HG02588 (cell line): Measurements from ENCODE around the gene TSPEAR.
"Not testable (repeated sequence)": the region's sequence is repeated elsewhere in the genome, so short reads cannot be mapped to it uniquely, and the experiment has no call there.

Experiments
- ATAC-seq: cut with Tn5 transposase; IDR thresholded peaks from one replicate; pipeline ENCODE4 v1.9.1; 2021; ENCODE audit warnings: mild to moderate bottlenecking, moderate library complexity; ENCODE audit not compliant: unreplicated experiment

TSPEAR gene

DNA sequence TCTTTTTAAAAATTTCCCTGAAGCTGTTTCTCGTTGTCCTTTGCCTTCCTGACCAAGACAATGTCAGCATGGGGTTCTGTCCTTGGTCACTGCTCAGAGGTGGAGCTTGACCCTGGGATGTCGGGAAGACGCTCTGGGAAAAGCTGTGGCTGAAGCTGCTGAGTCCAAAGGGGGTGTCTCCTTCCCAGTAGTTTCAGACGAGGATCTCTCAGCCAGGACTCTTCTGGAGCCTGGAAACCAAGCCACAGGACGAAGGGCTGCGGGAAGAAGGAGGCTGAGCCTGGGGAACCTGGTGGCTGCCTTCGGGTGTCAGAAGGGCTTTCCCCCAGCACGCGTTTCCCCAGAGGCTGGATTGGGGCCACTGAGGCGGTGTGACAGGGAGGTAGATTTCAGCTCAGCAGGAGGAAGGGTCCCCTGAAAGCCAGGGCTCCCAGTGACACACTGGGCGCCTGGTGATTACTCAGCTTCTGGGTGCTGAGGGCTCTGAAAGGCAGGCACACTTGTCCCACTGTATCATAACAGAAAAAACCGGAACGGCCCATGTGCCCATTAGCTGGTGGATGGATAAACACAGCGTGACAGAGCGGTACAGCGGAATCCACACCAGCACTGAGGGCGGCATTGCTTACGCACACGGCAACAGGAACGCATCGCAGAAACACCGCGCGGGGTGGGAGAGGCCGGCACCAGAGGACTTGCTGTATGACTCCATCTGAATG, 24.4 kb downstream of the TSPEAR start:
- ATAC-seq: no peak

- ATAC-seq: no peak
Observed at GRCh38 chr21:44686000-44686781, 25.2 kb downstream of the TSPEAR start.

DNA sequence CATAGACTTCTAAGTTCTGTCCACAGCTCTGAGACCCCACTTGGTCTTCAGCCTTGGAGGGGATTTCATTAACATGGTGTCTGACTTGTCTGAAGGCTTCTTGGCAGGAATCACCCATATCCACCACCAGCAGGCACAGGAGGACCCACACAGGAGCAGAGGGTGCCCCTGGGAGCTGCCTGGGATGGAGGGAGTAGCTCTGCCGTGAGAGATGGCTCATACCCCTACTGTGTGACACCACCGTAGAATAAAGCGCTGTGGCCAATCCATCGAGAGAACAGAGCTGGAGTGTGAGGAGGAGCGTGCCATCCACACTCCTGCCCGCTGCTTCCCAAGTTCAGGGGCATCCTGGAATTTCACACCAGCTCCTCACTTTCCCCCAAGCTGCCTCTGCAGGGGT, 26.3 kb downstream of the TSPEAR start:
- ATAC-seq: not testable (repeated sequence)

DNA sequence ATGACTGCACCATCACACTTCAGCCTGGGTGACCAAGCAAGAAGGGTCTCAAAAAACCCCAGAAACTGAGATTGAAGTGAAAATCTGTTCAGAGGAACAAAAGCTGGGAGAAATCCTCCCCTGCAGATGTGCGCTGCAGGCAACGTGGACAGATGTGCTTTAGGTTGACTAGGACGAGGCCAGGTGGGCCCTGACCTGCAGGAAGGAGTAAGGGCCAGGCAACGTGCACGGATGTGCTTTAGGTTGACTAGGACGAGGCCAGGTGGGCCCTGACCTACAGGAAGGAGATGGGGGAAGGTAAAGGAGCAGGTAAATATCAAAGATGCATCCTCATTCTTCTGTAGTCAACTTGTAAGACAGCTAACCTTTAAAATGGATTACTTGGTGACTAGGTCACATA, 26.9 kb downstream of the TSPEAR start:
- no peak for ATAC-seq

GRCh38 chr21:44684077-44684476, 27.3 kb downstream of the TSPEAR start:
- ATAC-seq: no peak

DNA sequence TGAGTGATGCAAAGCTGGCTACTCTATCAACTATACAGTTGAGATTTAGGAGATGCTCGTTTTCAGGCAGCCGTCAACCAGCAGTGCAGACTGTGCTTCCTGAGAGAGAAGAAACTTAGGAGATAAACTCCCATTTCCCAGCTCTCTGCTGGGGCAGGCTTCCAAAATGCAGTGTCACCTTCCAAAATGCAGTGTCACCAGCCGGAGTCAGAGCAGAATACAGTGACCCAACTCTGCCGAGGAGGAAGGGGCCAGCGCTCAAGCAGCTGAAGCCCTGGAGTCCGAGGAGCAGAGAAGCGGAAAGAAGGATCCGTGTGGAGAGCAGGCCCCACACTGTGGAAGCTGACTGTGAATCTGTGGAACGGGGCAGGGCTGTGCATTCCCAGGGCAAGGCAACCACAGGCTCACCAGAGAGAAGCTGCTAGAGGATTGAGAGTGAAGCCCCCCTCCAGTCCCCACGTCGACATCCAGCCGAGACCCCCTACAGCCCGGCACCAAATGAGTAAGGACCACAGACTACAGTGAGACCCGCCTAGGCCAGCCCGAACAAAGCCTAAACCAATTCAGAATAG, 28.7 kb downstream of the TSPEAR start:
- no peak for ATAC-seq

DNA sequence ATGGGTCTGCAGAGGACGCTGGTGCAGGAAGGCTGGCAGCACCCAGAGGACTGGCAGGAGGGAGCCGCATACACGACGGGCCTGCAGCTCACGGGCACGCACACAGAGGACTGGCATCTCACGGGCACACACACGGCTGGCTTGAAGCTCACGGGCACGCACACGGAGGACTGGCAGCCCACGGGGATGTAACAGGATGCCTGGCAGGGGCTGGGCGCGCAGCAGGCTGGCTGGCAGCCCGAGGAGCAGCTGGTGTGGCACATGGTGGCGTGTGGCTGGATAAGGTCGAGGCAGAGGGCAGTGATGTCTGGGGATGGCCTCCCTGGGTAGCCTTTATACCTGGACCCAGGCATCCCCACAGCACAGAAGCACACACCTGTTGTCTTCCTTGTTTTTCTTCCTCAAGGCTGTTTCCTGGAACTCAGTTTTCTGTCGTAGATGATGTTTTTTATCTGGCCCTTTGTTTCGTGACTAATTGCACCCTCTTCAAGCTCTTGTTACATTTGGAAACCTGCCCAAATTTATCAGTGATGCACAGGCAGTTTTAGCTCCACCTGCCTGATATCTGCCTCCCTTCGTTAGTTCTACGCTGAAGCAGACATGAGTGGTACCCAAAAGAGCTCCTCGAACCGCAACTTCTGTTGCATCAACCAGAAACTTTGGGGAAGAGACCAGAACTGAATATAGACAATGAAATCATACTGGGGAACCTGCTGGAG, 29.4 kb downstream of the TSPEAR start, which contains the start of gene KRTAP12-1:
KRTAP12-1 (minus strand) TSS at position 303 of the 719 bp plus-strand sequence; CDS start at position 263, 40 bp downstream.
- no peak for ATAC-seq

DNA sequence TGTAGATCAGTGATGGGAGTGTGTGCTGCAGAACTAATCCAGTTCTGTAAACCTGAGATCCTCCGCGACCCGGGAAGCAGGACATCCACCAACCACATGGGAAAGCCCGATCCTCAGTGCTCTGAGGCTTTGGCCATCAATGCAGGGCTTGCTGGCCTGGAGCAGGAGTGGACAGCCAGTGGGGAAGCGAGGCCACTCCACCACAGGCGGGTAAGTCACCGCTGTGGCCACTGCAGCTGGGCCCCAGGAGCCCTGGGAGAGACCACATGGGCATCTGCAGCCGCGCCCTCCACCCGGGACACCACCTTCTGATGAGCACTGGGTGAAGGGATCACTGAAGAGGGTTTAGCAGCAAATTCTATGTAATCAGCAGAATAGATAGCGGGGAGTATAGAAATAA, 30.2 kb downstream of the TSPEAR start:
- no peak for ATAC-seq

DNA sequence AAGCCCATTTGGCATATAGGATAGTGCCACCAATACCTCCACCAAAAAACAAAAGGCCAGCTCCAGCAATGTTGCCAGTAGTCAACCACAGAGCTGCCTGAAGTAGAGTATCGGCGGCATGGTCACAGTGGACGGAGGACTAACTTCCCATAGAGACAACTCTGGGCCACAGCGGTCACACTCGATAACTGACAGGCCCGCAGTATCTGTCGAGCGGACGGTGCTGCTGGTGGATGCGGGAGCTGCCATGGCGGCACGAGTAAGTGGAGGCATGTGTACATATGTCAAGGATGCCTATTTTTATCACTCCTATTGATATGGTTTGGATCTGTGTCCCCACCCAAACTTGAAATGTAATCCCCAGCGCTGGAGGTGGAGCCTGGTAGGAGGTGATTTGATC, 33.5 kb downstream of the TSPEAR start:
- no peak for ATAC-seq

DNA sequence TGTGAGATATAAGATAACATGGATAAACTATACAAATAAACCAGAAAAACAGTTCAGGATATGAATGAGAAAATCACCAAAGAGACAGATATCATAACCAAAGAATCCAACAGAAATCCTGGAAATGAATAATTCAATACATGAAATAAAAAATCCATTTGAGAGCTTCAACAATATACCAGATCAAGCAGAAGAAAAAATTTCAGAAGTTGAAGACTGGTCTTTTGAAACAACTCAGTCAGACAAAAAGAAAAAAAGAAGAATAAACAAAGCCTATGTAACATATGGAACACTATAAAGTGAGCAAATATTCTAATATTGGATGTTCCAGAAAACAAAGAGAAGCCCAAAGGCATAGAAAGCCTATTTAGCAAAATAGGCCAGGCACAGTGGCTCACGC, 39.5 kb downstream of the TSPEAR start:
- no peak for ATAC-seq

- ATAC-seq: no peak
Observed at GRCh38 chr21:44670642-44671432, 40.5 kb downstream of the TSPEAR start.

DNA sequence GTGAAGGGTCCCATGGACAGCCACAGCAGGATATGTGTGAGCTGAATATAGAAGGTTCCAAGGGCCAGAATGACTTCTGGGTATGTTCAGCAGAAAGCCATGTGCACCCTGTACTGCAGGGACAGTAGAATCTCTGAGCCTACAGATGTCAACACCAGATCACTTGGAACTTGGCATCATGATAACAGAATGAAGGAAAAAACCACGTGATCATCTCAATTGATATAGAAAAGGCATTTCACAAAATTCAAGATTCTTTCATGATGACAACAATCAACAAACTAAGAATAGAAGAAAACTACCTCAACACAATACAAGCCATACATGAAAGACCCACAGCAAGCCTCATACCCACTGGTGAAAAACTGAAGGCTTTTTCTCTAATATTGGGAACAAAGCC, 43.8 kb downstream of the TSPEAR start:
- no peak for ATAC-seq

DNA sequence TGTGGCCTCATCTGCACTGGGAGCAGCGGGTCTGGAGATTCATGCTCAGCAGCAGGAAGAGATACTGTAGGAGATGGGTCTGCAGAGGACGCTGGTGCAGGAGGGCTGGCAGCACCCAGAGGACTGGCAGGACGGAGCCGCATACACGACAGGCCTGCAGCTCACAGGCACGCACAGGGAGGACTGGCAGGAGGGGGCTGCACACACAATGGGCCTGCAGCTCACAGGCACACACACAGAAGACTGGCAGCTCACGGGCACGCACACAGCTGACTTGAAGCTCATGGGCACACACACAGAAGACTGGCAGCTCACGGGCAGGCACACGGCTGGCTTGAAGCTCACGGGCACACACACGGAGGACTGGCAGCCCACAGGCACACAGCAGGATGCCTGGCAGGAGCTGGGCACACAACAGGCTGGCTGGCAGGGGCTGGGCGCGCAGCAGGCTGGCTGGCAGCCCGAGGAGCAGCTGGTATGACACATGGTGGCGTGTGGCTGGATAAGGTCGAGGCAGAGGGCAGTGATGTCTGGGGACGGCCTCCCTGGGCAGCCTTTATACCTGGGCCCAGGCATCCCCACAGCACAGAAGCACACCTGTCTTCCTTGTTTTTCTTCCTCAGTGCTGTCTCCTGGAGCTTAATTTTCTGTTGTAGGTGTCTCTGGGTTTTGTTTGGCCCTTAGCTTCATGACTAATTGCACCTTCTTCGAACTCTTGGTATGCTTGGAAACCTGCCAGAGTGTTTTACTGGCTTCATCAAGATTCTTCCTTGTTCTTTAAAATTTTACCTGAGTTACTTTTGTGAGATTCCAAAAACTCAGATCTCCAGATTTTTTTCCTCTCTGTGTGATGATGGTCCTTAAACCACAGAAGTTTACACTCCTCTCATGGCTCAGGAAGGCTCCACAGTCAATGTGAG, 44.7 kb downstream of the TSPEAR start, which contains the start of gene KRTAP12-2:
KRTAP12-2 (minus strand) TSS at position 527 of the 920 bp plus-strand sequence; CDS start at position 486, 41 bp downstream.
- no peak for ATAC-seq

GRCh38 chr21:44664691-44665090, 46.7 kb downstream of the TSPEAR start:
- no peak for ATAC-seq

DNA sequence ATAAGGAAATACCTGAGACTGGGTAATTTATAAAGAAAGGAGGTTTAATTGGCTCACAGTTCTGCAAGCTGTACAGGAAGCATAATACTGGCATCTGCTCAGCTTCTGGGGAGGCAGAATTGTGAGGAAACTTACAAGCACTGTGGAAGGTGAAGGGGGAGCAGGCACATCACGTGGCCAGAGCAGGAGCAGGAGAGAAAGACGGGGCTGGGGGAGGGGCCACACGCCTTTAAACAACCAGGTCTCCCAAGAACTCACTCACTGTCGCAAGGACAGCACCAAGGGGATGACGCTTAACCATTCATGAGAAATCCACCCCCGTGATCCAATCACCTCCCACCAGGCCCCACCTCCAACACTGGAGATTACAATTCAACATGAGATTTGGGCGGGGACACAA, 49.8 kb downstream of the TSPEAR start:
- not testable (repeated sequence) for ATAC-seq

- ATAC-seq: no peak
Observed at GRCh38 chr21:44658913-44659595, 52.3 kb downstream of the TSPEAR start.

DNA sequence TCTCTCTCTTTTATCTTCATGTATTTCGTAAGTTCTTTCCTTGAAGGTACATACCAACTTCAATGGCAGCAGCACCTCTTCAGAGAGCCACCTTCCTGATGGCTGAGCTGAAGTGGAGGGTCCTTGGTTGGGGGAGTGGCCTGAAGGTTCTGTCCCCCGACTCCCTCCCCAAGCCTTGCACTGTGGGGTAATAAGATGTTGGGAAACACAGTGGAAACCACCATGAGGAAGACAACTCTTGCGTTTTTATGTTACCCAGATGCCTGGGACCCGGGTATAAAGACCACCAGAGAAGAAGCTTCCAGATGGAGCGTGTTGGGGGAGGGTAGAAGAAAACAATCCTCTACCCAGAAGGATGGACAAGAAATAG, 52.8 kb downstream of the TSPEAR start:
- no peak for ATAC-seq

- ATAC-seq: no peak
Observed at GRCh38 chr21:44657635-44658540, 53.5 kb downstream of the TSPEAR start, which contains the start of gene KRTAP12-3. TSS of gene KRTAP12-3 (plus strand) at chr21:44657932. CDS start at chr21:44657980, 48 bp downstream.
